22Rv1 (cell line): ENCODE results near the gene LGALS7B.

Experiments
- CTCF ChIP-seq: fragments of 450-650 bp; IDR thresholded peaks from 2 replicates; pipeline ENCODE4 v1.5.1; 2017; ENCODE audit warnings: mild to moderate bottlenecking
- ZFX ChIP-seq: fragments of 450-650 bp; IDR thresholded peaks from 2 replicates; pipeline ENCODE4 v1.6.1; 2017; ENCODE audit warnings: antibody characterized with exemption, borderline replicate concordance

- no peak for TF ChIP-seq CTCF
- no peak for TF ChIP-seq ZFX
Observed at GRCh38 chr19:38840583-38840968, 51.6 kb downstream of the LGALS7B start.
